Thymus (tissue), 11 donors: ENCODE results near the gene SLC6A6. TPM values are rescaled to one million over a fixed set of nuclear protein-coding genes. Genes with fewer than 3 reads are reported as not detected.

Experiments
- DNase-seq, 9 donors: peaks; one replicate each; pipeline ENCODE4 v3.0.0-alpha.2; 2013; ENCODE audit warnings: low spot score in 9 of 9, low read depth in 6 of 9, missing footprints in 1 of 9
- H3K27ac ChIP-seq, 2 donors: one replicate each; pipeline ENCODE4 v1.5.1; 2013; ENCODE audit warnings: control low read depth in 1 of 2, low read depth in 1 of 2, low read length in 1 of 2, mild to moderate bottlenecking in 1 of 2, moderate library complexity in 1 of 2
- H3K27me3 ChIP-seq, 2 donors: one replicate each; pipeline ENCODE4 v1.5.1; 2013; ENCODE audit warnings: low read length in 1 of 2; ENCODE audit not compliant: control insufficient read depth in 2 of 2, insufficient read depth in 1 of 2
- H3K36me3 ChIP-seq, 2 donors: one replicate each; pipeline ENCODE4 v1.5.1; 2013; ENCODE audit warnings: low read length in 1 of 2, mild to moderate bottlenecking in 1 of 2, moderate library complexity in 1 of 2; ENCODE audit not compliant: control insufficient read depth in 2 of 2, insufficient read depth in 2 of 2
- H3K4me1 ChIP-seq, 2 donors: one replicate each; pipeline ENCODE4 v1.5.1; 2013; ENCODE audit warnings: low read length in 2 of 2; ENCODE audit not compliant: control insufficient read depth in 2 of 2, insufficient read depth in 2 of 2
- H3K4me3 ChIP-seq, 2 donors: one replicate each; pipeline ENCODE4 v1.5.1; 2013; ENCODE audit warnings: low read length in 2 of 2, control low read depth in 1 of 2, mild to moderate bottlenecking in 1 of 2
- H3K9me3 ChIP-seq, 2 donors: one replicate each; pipeline ENCODE4 v1.5.1; 2013; ENCODE audit warnings: low read length in 1 of 2, mild to moderate bottlenecking in 1 of 2; ENCODE audit not compliant: control insufficient read depth in 2 of 2, insufficient read depth in 1 of 2
- WGBS: extraction: QIAGEN DNeasy Blood & Tissue Kit; methylation state at CpG from one replicate; pipeline ENCODE4 v1.1.7; 2013; 5-methylcytosine and 5-hydroxymethylcytosine counted together
- polyA plus RNA-seq: library from polyadenylated mRNA; stranded (reverse); fragments of 200-250 nt; gene quantifications from one replicate; pipeline ENCODE4 v1.2.3, GENCODE V29; 2013
- total RNA-seq: library from RNA; stranded (reverse); fragments of 120-200 nt; gene quantifications from one replicate; pipeline ENCODE4 v1.2.4, GENCODE V29; 2013
- donor health status: healthy.

The SLC6A6 gene
- total and polyA plus RNA-seq, 2 donors, result 5.2 to 8.2 TPM

DNA sequence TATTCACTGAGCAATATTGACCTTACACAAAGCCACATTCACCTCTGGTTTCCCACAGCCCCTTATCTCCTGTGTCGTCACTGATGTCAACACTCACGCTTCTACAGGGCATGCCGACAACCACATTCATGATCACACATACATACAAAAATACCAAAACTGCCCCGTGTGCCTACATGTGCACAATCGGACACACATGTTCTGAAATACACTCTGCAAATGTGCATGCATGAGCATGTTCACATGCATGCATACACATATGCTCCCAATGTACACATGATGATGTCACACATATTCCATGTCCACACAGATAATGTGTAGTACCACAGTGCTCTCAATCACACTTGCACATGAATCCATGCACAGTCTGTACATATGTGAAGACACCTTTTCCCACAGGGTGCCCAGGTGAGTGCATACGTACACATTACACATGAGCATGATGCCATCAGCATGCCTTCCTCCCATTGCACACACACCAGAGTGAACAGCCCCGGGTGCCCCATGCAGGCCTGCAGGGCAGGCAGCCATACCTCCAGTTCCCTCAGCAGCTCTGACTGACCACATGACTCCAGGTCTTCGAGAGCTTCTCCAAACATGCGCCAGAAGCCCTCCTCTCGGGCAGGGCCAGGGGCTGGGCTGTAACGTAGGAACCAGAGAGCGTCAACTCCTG, 100.8 kb downstream of the SLC6A6 start:
- Histone ChIP-seq H3K27me3 (peaks cover 0 to 2% of the 10 kb centered on the region in 2 donors), H3K4me3 (no peak overlapping the region), H3K27ac (no peak overlapping the region), H3K4me1 (no peaks in the 10 kb centered on the region), H3K36me3 (no peaks in the 10 kb centered on the region), H3K9me3 (peaks cover 0 to 5% of the 10 kb centered on the region in 2 donors)
- 96% methylated on average over 12 of the region's 12 CpGs for WGBS
- no peak for DNase-seq

DNA sequence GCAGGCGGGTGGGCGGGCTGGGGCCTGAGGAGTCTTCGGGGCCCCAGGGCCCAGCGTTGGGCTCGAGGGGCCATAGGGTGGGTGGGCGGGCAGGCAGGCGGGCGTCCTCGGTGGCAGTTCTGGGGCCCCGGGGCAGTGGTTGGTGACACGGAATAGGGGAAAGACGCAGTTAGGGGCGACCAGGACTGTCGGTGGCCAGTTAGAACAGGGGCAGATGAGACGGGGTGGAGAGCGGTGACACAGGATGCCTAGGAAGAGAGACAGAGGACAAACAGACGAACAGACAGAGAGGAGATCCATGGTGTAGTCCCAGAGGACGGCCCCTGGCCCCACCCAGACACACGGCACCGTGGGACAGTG, 101.3 kb downstream of the SLC6A6 start:
- Histone ChIP-seq H3K27me3 (peaks cover 0 to 2% of the 10 kb centered on the region in 2 donors), H3K4me1 (no peaks in the 10 kb centered on the region), H3K9me3 (peaks cover 0 to 5% of the 10 kb centered on the region in 2 donors), H3K4me3 (no peak overlapping the region), H3K36me3 (no peaks in the 10 kb centered on the region), H3K27ac (no peak overlapping the region)
- 95% methylated on average over 20 of the region's 20 CpGs for WGBS
- DNase-seq, result no peak

DNA sequence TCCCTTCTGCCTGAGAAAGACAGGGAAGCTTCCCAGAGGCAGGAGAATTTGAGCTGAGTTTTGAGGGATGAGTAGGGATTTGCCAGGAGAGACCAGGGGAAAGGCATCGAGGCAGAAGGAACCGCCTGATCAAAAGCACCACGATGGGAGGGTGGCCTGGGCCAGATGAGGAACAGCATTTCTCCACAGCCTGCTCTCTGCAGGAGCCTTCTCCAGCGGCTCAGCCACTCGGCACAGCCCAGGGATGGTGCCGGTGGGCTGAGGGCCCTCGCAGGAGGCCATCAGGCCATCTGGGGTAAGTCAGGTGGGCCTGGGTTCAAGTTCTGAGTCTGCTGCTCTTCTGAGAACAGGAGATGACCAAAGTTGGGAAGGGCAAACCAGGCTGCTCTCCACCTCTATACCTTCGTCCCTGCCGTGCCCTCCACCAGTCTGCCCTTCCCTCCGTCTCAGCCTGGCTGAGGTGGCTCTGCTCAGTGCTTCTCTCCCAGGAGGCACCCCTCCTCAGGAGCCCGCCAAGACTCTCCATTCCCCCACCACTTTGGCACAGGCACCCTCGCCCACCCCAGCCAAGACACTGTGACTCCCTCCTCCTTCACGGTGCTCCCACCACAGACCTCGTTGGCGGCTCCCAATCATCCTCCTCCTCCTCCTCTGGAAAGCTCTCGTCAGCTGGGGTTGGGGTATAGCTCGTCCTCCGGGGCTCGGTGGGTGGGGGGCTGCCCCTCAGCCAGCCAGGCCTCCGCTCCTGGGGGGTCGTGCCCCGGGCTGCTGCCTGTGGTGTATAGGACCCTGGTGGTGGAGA, 102.8 kb downstream of the SLC6A6 start:
- H3K27me3 ChIP-seq, result peaks cover 0 to 2% of the 10 kb centered on the region in 2 donors
- WGBS, result 88% methylated on average over 22 of the region's 22 CpGs
- DNase-seq, result no peak

GRCh38 chr3:14505803-14506500, 103.5 kb downstream of the SLC6A6 start:
- no peak for DNase-seq
- no peak overlapping the region for H3K4me3 ChIP-seq
- no peaks in the 10 kb centered on the region for H3K4me1 ChIP-seq
- no peak overlapping the region for H3K27ac ChIP-seq
- peaks cover 0 to 5% of the 10 kb centered on the region in 2 donors for H3K9me3 ChIP-seq
- H3K27me3 ChIP-seq, result peaks cover 0 to 2% of the 10 kb centered on the region in 2 donors
- H3K36me3 ChIP-seq, result no peaks in the 10 kb centered on the region
- WGBS, result 89% methylated on average over 16 of the region's 16 CpGs

More for the DNA sequence above, 102.8 kb downstream of the SLC6A6 start:
- no peak overlapping the region for H3K27ac ChIP-seq
- no peaks in the 10 kb centered on the region for H3K36me3 ChIP-seq
- peaks cover 0 to 5% of the 10 kb centered on the region in 2 donors for H3K9me3 ChIP-seq
- H3K4me3 ChIP-seq, result no peak overlapping the region
- no peaks in the 10 kb centered on the region for H3K4me1 ChIP-seq

- Histone ChIP-seq H3K4me3 (no peak overlapping the region), H3K27ac (no peak overlapping the region), H3K36me3 (no peaks in the 10 kb centered on the region), H3K4me1 (no peaks in the 10 kb centered on the region), H3K9me3 (peaks cover 0 to 5% of the 10 kb centered on the region in 2 donors), H3K27me3 (peaks cover 0 to 2% of the 10 kb centered on the region in 2 donors)
- WGBS, result 89% methylated on average over 15 of the region's 15 CpGs
- DNase-seq, result no peak
These were observed 104.4 kb downstream of the SLC6A6 start for GRCh38 chr3:14506626-14507304.

GRCh38 chr3:14507305-14507741, 104.9 kb downstream of the SLC6A6 start:
- 79% methylated on average over 13 of the region's 13 CpGs for WGBS
- H3K36me3 ChIP-seq, result no peaks in the 10 kb centered on the region
- DNase-seq, result no peak

GRCh38 chr3:14507757-14508504, 105.5 kb downstream of the SLC6A6 start:
- Histone ChIP-seq H3K4me1 (no peaks in the 10 kb centered on the region), H3K27ac (no peak overlapping the region), H3K36me3 (no peaks in the 10 kb centered on the region), H3K9me3 (no peaks in the 10 kb centered on the region), H3K4me3 (no peak overlapping the region), H3K27me3 (peaks cover 0 to 2% of the 10 kb centered on the region in 2 donors)
- DNase-seq, result no peak
- WGBS, result 98% methylated on average over 6 of the region's 6 CpGs

More at GRCh38 chr3:14507305-14507741, 104.9 kb downstream of the SLC6A6 start:
- Histone ChIP-seq H3K4me3 (no peak overlapping the region), H3K4me1 (no peaks in the 10 kb centered on the region), H3K27ac (no peak overlapping the region), H3K27me3 (peaks cover 0 to 2% of the 10 kb centered on the region in 2 donors), H3K9me3 (peaks cover 0 to under 1% of the 10 kb centered on the region in 2 donors)

- WGBS, result 52% methylated on average over 3 of the region's 3 CpGs
- no peak overlapping the region for H3K4me3 ChIP-seq
- DNase-seq, result no peak
These were observed 106.1 kb downstream of the SLC6A6 start for GRCh38 chr3:14508505-14508819.

More at GRCh38 chr3:14508505-14508819, 106.1 kb downstream of the SLC6A6 start:
- Histone ChIP-seq H3K36me3 (no peaks in the 10 kb centered on the region), H3K27ac (no peak overlapping the region), H3K27me3 (peaks cover 0 to 2% of the 10 kb centered on the region in 2 donors), H3K4me1 (no peaks in the 10 kb centered on the region), H3K9me3 (no peaks in the 10 kb centered on the region)
